ENCODE data around the gene DYNLT1. TPM values are rescaled to one million over a fixed set of nuclear protein-coding genes. Genes with fewer than 3 reads are reported as not detected.
A peak's percentile ranks its signal among the peaks of the same experiment; 100 is the strongest.

The DYNLT1 gene
- total RNA-seq, 1 donor: 54.3 TPM

DNA sequence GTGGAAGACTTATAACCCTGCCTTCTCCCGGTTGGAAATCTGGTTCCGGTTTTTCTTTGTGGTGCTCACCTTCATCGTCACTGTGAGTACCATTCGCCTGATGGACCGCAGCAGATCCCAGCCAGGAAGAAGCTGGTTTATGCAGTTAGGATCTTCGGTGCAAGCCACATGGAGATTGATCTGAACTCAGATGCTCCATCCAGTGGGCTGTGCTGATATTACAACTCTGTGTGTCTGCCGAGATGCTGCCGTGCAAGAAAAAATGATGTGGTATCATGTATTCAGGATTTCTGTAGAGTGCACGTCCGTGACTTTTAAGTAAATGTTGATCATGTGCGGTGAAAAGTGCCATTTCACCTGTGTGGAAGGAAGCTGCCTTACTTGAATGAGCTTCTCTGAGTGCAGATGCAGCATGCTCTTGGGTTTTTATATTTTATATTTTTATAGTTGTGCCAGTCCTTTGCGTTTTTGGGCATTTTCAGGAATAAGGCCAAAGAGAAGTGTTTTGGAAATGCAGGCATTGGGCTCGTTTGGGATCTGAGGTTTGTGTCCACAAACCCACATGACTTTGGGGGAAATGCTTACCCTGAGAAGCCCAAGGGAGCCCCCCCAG is 39.2 kb downstream of the DYNLT1 start:
- Histone ChIP-seq H3K27me3 (ENCODE audit: insufficient read depth, low read length) (no peaks in the 10 kb centered on the region), H3K27ac (ENCODE audit: low read depth, low read length) (no peak overlapping the region), H3K79me2 (ENCODE audit: insufficient read depth, low read length) (peaks cover 5% of the 10 kb centered on the region), H3K4me1 (ENCODE audit: insufficient read depth, low read length) (no peaks in the 10 kb centered on the region), H3K4me3 (ENCODE audit: insufficient read depth, low read length) (no peak overlapping the region), H3K36me3 (ENCODE audit: insufficient read depth, low read length) (peaks cover 48% of the 10 kb centered on the region), H2AFZ (ENCODE audit: low read length) (no peak overlapping the region), H3K4me2 (ENCODE audit: insufficient read depth, low read length) (no peak overlapping the region), H4K20me1 (ENCODE audit: insufficient read depth, low read length) (peaks cover 5% of the 10 kb centered on the region), H3K9me3 (ENCODE audit: low read depth, low read length) (no peaks in the 10 kb centered on the region)
- TF ChIP-seq, protein P1, sequence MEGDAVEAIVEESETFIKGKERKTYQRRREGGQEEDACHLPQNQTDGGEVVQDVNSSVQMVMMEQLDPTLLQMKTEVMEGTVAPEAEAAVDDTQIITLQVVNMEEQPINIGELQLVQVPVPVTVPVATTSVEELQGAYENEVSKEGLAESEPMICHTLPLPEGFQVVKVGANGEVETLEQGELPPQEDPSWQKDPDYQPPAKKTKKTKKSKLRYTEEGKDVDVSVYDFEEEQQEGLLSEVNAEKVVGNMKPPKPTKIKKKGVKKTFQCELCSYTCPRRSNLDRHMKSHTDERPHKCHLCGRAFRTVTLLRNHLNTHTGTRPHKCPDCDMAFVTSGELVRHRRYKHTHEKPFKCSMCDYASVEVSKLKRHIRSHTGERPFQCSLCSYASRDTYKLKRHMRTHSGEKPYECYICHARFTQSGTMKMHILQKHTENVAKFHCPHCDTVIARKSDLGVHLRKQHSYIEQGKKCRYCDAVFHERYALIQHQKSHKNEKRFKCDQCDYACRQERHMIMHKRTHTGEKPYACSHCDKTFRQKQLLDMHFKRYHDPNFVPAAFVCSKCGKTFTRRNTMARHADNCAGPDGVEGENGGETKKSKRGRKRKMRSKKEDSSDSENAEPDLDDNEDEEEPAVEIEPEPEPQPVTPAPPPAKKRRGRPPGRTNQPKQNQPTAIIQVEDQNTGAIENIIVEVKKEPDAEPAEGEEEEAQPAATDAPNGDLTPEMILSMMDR (IDR thresholded peaks at IDR 0.05; ENCODE audit: extremely low read depth, low read depth, low read length): peak; percentile 82
- DNase-seq (ENCODE audit: insufficient read length, low spot score, missing footprints): peak; percentile 94

GRCh38 chr6:158604048-158604406 is 40.5 kb downstream of the DYNLT1 start:
- Histone ChIP-seq H3K4me1 (ENCODE audit: insufficient read depth, low read length) (no peaks in the 10 kb centered on the region), H3K4me3 (ENCODE audit: insufficient read depth, low read length) (no peak overlapping the region), H3K4me2 (ENCODE audit: insufficient read depth, low read length) (no peak overlapping the region), H3K27me3 (ENCODE audit: insufficient read depth, low read length) (no peaks in the 10 kb centered on the region), H2AFZ (ENCODE audit: low read length) (no peak overlapping the region), H3K27ac (ENCODE audit: low read depth, low read length) (no peak overlapping the region), H3K79me2 (ENCODE audit: insufficient read depth, low read length) (peaks cover 5% of the 10 kb centered on the region), H4K20me1 (ENCODE audit: insufficient read depth, low read length) (peaks cover 5% of the 10 kb centered on the region), H3K36me3 (ENCODE audit: insufficient read depth, low read length) (peaks cover 37% of the 10 kb centered on the region), H3K9me3 (ENCODE audit: low read depth, low read length) (no peaks in the 10 kb centered on the region)
- DNase-seq (ENCODE audit: insufficient read length, low spot score, missing footprints): no peak
- TF ChIP-seq, protein P1 (IDR thresholded peaks at IDR 0.05; ENCODE audit: extremely low read depth, low read depth, low read length): no peak

DNA sequence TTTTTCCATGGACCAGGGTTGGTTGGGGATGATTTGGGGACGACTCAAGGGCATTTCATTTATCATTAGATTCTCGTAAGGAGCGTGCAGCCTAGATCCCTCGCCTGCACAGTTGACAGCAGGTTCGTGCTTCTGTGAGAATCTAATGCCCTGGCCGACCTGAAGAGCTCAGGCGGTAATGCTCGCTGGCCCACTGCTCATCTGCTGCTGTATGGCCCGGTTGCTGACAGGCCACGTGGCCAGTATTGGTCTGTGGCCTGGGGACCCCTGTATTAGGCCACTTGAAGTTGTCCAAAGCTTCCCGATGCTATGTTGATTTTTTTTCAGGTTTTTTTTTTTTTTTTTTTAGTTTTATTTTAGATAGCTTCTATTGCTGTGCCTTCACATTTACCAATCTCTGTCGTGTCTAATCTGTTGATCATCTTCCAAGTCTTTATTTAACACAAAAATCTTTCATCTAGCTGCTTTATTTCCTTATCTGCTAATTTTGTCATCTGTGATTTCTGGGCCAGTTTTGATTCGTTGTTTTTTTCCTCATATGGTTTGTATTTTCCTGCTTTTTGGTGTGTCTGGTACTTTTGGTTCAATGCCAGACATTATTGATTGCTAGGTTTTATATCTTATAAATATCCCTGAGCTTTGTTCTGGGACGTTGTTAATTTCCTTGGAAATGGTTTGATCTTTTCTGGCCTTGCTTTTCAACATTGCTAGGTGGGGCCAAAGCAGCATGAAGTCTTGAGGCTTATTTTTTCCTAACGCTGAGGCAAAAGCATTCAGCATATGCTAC is 41.1 kb downstream of the DYNLT1 start:
- DNase-seq (ENCODE audit: insufficient read length, low spot score, missing footprints): no peak
- H3K4me1 ChIP-seq (ENCODE audit: insufficient read depth, low read length): no peaks in the 10 kb centered on the region
- H2AFZ ChIP-seq (ENCODE audit: low read length): no peak overlapping the region
- H3K4me3 ChIP-seq (ENCODE audit: insufficient read depth, low read length): no peak overlapping the region
- peaks cover 5% of the 10 kb centered on the region for H4K20me1 ChIP-seq (ENCODE audit: insufficient read depth, low read length)
- no peak overlapping the region for H3K4me2 ChIP-seq (ENCODE audit: insufficient read depth, low read length)
- H3K9me3 ChIP-seq (ENCODE audit: low read depth, low read length): no peaks in the 10 kb centered on the region
- H3K27ac ChIP-seq (ENCODE audit: low read depth, low read length): no peak overlapping the region
- TF ChIP-seq, protein P1 (IDR thresholded peaks at IDR 0.05; ENCODE audit: extremely low read depth, low read depth, low read length): no peak
- peaks cover 36% of the 10 kb centered on the region for H3K36me3 ChIP-seq (ENCODE audit: insufficient read depth, low read length)
- H3K27me3 ChIP-seq (ENCODE audit: insufficient read depth, low read length): no peaks in the 10 kb centered on the region
- peaks cover 5% of the 10 kb centered on the region for H3K79me2 ChIP-seq (ENCODE audit: insufficient read depth, low read length)

DNA sequence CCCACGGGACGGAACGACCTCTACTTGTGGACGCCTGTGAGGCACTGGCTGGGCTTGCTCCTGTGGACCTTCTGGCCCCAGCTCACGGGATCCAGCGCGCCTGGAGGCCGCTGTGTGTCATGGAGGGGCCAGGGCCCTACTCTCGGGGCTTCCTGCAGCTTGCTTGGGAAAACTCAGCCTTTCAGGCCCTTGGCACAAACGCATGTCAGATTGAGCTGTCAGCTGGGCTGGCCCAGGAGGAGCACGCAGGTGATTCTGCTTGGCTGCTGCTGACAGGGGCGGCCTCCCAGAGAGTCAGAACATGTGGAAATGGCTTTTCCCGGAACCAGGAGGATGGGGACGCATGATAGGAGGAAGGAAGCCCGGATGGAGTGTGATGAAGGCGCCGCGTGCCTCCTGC is 44.9 kb downstream of the DYNLT1 start:
- Histone ChIP-seq H2AFZ (ENCODE audit: low read length) (no peak overlapping the region), H3K4me2 (ENCODE audit: insufficient read depth, low read length) (no peak overlapping the region), H3K27ac (ENCODE audit: low read depth, low read length) (no peak overlapping the region), H3K27me3 (ENCODE audit: insufficient read depth, low read length) (no peaks in the 10 kb centered on the region), H3K79me2 (ENCODE audit: insufficient read depth, low read length) (peaks cover 2% of the 10 kb centered on the region), H4K20me1 (ENCODE audit: insufficient read depth, low read length) (peaks cover 5% of the 10 kb centered on the region), H3K4me1 (ENCODE audit: insufficient read depth, low read length) (no peaks in the 10 kb centered on the region), H3K9me3 (ENCODE audit: low read depth, low read length) (no peaks in the 10 kb centered on the region), H3K36me3 (ENCODE audit: insufficient read depth, low read length) (peaks cover 31% of the 10 kb centered on the region), H3K4me3 (ENCODE audit: insufficient read depth, low read length) (no peak overlapping the region)
- DNase-seq (ENCODE audit: insufficient read length, low spot score, missing footprints): no peak
- TF ChIP-seq, protein P1 (IDR thresholded peaks at IDR 0.05; ENCODE audit: extremely low read depth, low read depth, low read length): no peak
